Measurements from ENCODE around the gene SPSB3. TPM values are rescaled to one million over a fixed set of nuclear protein-coding genes. Genes with fewer than 3 reads are reported as not detected.

The SPSB3 gene
- total and polyA plus RNA-seq, 2 of the 13 experiments (the other 11 are each of a cell fraction or from before 2014, with no cell fraction given), result 13.2 to 21.9 TPM

GRCh38 chr16:1830213-1830612, 47.8 kb upstream of the SPSB3 start:
- H3K9ac ChIP-seq (ENCODE audit: insufficient read depth, low read depth, low read length), result 0 out of 2 replicates have a peak overlapping the region, but pooled peaks have one; percentile 22
- no peak overlapping the region for H2AFZ ChIP-seq (ENCODE audit: low read length)
- peak overlapping the region; percentile 93 for H3K27ac ChIP-seq (ENCODE audit: extremely low read length, insufficient read depth, low read length)
- peaks cover 54% of the 10 kb centered on the region for H3K79me2 ChIP-seq (ENCODE audit: insufficient read depth, low read length)
- ChIA-PET POLR2A (interaction anchor here (1.0 to 5.7 kb wide), 7 partner anchors 27 to 135 kb away, joined by 3 to 49 read pairs (median 3); partner anchors contain the start of genes EME2, MRPS34, NUBP2 and RPS2), CTCF (ENCODE audit: low intra/inter-chr PET ratio, low total read pairs) (no interaction called here)
- intact Hi-C loops (cut with micrococcal nuclease; ENCODE audit: unreplicated experiment), result no loop called here
- peak overlapping the region; percentile 3 to 72 (median 19); a peak in 3 of 6 replicates for H3K4me3 ChIP-seq (replicated peaks in 1 of 3; ENCODE audit: insufficient read depth in 1 of 3, low read depth in 2 of 3, low read length in 3 of 3)
- in situ Hi-C loops (cut with HindIII; ENCODE audit: extremely low pct_ligation_motif_present, low pct_unique_long_range_greater_than_20kb), result no loop called here
- DNase-seq (ENCODE audit: low spot score), result peak; percentile 68
- peaks cover 0 to 1% of the 10 kb centered on the region in 2 experiments; a peak in 2 of 5 replicates for H3K36me3 ChIP-seq (replicated peaks in 1 of 2; ENCODE audit: control insufficient read depth in 1 of 2, insufficient read depth in 2 of 2, low read length in 2 of 2)
- TSS peak; percentile 4 for BruUV-seq (replicated peaks)
- H3K4me1 ChIP-seq (ENCODE audit: insufficient read depth, low read length), result peaks cover 63% of the 10 kb centered on the region
- peaks cover 5% of the 10 kb centered on the region; the same call in 1 of the 2 replicates for H4K20me1 ChIP-seq (ENCODE audit: insufficient read depth, low read length)
- peak; percentile 49 for FAIRE-seq
- no peaks in the 10 kb centered on the region for H3K9me3 ChIP-seq (ENCODE audit: low read length)
- peak overlapping the region; percentile 98 for H3K4me2 ChIP-seq (ENCODE audit: low read depth, low read length)
- no peak for ATAC-seq
- H3K27me3 ChIP-seq (ENCODE audit: control insufficient read depth in 1 of 2, insufficient read depth in 2 of 2, low read length in 2 of 2), result no peaks in the 10 kb centered on the region; a peak in 1 of 5 replicates
- WGBS (ENCODE audit: low lambda C conversion rate), result 14% methylated on average over 3 of the region's 3 CpGs
- TF ChIP-seq ZNF782 (CRISPR knock-in tag; IDR thresholded peaks at IDR 0.05; ENCODE audit: borderline replicate concordance) (no peak), NCOR1 (IDR thresholded peaks at IDR 0.05; ENCODE audit: borderline replicate concordance, low read length) (peak; percentile 21; the same call in 1 of the 2 replicates), DRAP1 (CRISPR knock-in tag; IDR thresholded peaks at IDR 0.05) (0 out of 2 replicates have a peak, but pooled peaks have one; percentile 18), MAX (IDR thresholded peaks at IDR 0.05) (peak; percentile 33; the same call in 1 of the 2 replicates), MYC (CRISPR knock-in tag; IDR thresholded peaks at IDR 0.05; ENCODE audit: borderline replicate concordance) (no peak), ZNF30 (CRISPR knock-in tag; IDR thresholded peaks at IDR 0.05) (no peak), MED1 (CRISPR knock-in tag; IDR thresholded peaks at IDR 0.05) (peak; percentile 4; the same call in 1 of the 2 replicates), HDAC1 (CRISPR knock-in tag; IDR thresholded peaks at IDR 0.05) (peak; percentile 55; the same call in 1 of the 2 replicates), GFI1 (CRISPR knock-in tag; IDR thresholded peaks at IDR 0.05; ENCODE audit: borderline replicate concordance) (peak; percentile 41; the same call in 1 of the 2 replicates), FOXC1 (CRISPR knock-in tag; IDR thresholded peaks at IDR 0.05; ENCODE audit: borderline replicate concordance) (no peak), CEBPG (CRISPR knock-in tag; IDR thresholded peaks at IDR 0.05) (peak; percentile 75), ZBED4 (CRISPR knock-in tag; IDR thresholded peaks at IDR 0.05; ENCODE audit: borderline replicate concordance) (no peak), TBP (CRISPR knock-in tag; IDR thresholded peaks at IDR 0.05) (no peak), ZMYM3 (CRISPR knock-in tag; IDR thresholded peaks at IDR 0.05) (0 out of 2 replicates have a peak, but pooled peaks have one; percentile 30), PHF20 (CRISPR knock-in tag; IDR thresholded peaks at IDR 0.05) (0 out of 2 replicates have a peak, but pooled peaks have one; percentile 11), ZNF121 (CRISPR knock-in tag; IDR thresholded peaks at IDR 0.05) (no peak), TCF7 (IDR thresholded peaks at IDR 0.05; ENCODE audit: low read depth) (no peak), MAFK (conservative IDR thresholded peaks at IDR 0.05 in 1 of 2, IDR thresholded peaks at IDR 0.05 in 1 of 2; ENCODE audit: low read length in 2 of 2) (0 out of 4 replicates have a peak, but pooled peaks of 1 of the 2 experiments have one; percentile 9), ARNTL (CRISPR knock-in tag; IDR thresholded peaks at IDR 0.05) (no peak), POLR2G (IDR thresholded peaks at IDR 0.05; ENCODE audit: low read depth, low read length) (peak; percentile 52; the same call in 1 of the 2 replicates)

Measured in HepG2 (cell line).